Measurements from ENCODE around the gene KPNA2. TPM values are rescaled to one million over a fixed set of nuclear protein-coding genes. Genes with fewer than 3 reads are reported as not detected.

KPNA2 gene
- total and polyA plus RNA-seq, 9 of the 15 experiments (the other 6 are each of a cell fraction or from before 2014, with no cell fraction given): 132 to 984 (median 241) TPM

DNA sequence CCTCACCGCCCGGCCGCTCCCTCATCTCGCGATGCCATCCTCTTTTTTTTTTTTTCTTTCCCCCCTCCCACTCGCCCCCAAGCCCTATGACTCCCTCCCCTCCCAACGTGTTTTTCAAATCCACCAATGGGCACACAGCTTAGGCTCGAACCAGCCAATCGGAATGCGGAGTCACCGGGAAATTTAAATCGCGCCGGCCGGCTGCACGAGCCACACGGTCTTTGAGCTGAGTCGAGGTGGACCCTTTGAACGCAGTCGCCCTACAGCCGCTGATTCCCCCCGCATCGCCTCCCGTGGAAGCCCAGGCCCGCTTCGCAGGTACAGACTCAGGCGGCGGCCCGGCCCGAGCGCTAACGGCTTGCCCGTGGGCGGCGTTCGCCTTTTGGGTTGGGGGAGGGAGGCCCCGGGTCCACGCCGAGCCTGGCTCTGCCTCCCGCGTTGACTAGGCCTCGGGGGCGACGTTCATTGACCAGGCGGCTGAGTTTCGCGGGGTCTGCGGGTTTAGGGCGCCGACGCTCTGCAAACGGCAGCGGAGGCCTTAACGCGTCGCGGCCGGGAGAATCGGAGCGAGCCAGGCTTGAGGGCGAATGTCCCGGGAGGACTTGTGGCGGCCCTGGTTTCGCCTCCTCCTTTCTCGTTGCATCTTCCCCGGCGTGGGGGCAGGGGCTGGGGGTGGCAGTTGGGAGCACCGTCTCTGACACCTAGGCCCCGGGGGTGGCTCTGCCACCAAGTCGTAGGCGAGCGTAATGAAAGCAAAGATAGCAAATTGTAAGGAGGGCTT lies at the start of gene KPNA2 (continued):
- TF ChIP-seq, protein P1, sequence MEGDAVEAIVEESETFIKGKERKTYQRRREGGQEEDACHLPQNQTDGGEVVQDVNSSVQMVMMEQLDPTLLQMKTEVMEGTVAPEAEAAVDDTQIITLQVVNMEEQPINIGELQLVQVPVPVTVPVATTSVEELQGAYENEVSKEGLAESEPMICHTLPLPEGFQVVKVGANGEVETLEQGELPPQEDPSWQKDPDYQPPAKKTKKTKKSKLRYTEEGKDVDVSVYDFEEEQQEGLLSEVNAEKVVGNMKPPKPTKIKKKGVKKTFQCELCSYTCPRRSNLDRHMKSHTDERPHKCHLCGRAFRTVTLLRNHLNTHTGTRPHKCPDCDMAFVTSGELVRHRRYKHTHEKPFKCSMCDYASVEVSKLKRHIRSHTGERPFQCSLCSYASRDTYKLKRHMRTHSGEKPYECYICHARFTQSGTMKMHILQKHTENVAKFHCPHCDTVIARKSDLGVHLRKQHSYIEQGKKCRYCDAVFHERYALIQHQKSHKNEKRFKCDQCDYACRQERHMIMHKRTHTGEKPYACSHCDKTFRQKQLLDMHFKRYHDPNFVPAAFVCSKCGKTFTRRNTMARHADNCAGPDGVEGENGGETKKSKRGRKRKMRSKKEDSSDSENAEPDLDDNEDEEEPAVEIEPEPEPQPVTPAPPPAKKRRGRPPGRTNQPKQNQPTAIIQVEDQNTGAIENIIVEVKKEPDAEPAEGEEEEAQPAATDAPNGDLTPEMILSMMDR (IDR thresholded peaks at IDR 0.05 in 2 of 3, conservative IDR thresholded peaks at IDR 0.05 in 1 of 3; ENCODE audit: insufficient read depth in 2 of 3, low read depth in 1 of 3, low read length in 3 of 3): no peak
- TF ChIP-seq ZC3H8 (IDR thresholded peaks at IDR 0.05) (no peak), TCFL5 (CRISPR knock-in tag; conservative IDR thresholded peaks at IDR 0.05) (no peak), GABPB1 (CRISPR knock-in tag; IDR thresholded peaks at IDR 0.05) (peak; percentile 72), RAD51 (IDR thresholded peaks at IDR 0.05; ENCODE audit: borderline replicate concordance, low read depth) (peak; percentile 6; the same call in 1 of the 2 replicates), POLR2H (tag; IDR thresholded peaks at IDR 0.05; ENCODE audit: low read depth) (peak; percentile 76), EHMT2 (IDR thresholded peaks at IDR 0.05) (no peak), SP2 (IDR thresholded peaks at IDR 0.05; ENCODE audit: extremely low read depth, low read depth, low read length, poor library complexity, severe bottlenecking) (no peak), ZNF197 (CRISPR knock-in tag; IDR thresholded peaks at IDR 0.05; ENCODE audit: low read depth) (no peak), HDAC1 (IDR thresholded peaks at IDR 0.05) (peak in 1 of 2 experiments; percentile 92; a peak in 1 of 4 replicates), BHLHE40 (IDR thresholded peaks at IDR 0.05; ENCODE audit: low read length) (peak; percentile 90), SMAD4 (CRISPR knock-in tag; conservative IDR thresholded peaks at IDR 0.05) (0 out of 2 replicates have a peak, but pooled peaks have one; percentile 23), ZFX (CRISPR knock-in tag; IDR thresholded peaks at IDR 0.05) (peak; percentile 99), PHF8 (IDR thresholded peaks at IDR 0.05; ENCODE audit: borderline replicate concordance, low read length) (peak; percentile 82), PTBP1 (IDR thresholded peaks at IDR 0.05; ENCODE audit: low read depth, low read length) (no peak)
- TF ChIP-seq, protein P2, sequence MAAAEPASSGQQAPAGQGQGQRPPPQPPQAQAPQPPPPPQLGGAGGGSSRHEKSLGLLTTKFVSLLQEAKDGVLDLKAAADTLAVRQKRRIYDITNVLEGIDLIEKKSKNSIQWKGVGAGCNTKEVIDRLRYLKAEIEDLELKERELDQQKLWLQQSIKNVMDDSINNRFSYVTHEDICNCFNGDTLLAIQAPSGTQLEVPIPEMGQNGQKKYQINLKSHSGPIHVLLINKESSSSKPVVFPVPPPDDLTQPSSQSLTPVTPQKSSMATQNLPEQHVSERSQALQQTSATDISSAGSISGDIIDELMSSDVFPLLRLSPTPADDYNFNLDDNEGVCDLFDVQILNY (CRISPR knock-in tag; IDR thresholded peaks at IDR 0.05): peak; percentile 92
- TF ChIP-seq, protein P3, sequence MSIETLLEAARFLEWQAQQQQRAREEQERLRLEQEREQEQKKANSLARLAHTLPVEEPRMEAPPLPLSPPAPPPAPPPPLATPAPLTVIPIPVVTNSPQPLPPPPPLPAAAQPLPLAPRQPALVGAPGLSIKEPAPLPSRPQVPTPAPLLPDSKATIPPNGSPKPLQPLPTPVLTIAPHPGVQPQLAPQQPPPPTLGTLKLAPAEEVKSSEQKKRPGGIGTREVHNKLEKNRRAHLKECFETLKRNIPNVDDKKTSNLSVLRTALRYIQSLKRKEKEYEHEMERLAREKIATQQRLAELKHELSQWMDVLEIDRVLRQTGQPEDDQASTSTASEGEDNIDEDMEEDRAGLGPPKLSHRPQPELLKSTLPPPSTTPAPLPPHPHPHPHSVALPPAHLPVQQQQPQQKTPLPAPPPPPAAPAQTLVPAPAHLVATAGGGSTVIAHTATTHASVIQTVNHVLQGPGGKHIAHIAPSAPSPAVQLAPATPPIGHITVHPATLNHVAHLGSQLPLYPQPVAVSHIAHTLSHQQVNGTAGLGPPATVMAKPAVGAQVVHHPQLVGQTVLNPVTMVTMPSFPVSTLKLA (conservative IDR thresholded peaks at IDR 0.05): peak; percentile 91 to 96
- TF ChIP-seq, protein P4, sequence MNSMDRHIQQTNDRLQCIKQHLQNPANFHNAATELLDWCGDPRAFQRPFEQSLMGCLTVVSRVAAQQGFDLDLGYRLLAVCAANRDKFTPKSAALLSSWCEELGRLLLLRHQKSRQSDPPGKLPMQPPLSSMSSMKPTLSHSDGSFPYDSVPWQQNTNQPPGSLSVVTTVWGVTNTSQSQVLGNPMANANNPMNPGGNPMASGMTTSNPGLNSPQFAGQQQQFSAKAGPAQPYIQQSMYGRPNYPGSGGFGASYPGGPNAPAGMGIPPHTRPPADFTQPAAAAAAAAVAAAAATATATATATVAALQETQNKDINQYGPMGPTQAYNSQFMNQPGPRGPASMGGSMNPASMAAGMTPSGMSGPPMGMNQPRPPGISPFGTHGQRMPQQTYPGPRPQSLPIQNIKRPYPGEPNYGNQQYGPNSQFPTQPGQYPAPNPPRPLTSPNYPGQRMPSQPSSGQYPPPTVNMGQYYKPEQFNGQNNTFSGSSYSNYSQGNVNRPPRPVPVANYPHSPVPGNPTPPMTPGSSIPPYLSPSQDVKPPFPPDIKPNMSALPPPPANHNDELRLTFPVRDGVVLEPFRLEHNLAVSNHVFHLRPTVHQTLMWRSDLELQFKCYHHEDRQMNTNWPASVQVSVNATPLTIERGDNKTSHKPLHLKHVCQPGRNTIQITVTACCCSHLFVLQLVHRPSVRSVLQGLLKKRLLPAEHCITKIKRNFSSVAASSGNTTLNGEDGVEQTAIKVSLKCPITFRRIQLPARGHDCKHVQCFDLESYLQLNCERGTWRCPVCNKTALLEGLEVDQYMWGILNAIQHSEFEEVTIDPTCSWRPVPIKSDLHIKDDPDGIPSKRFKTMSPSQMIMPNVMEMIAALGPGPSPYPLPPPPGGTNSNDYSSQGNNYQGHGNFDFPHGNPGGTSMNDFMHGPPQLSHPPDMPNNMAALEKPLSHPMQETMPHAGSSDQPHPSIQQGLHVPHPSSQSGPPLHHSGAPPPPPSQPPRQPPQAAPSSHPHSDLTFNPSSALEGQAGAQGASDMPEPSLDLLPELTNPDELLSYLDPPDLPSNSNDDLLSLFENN (IDR thresholded peaks at IDR 0.05; ENCODE audit: low read depth in 2 of 2, low read length in 2 of 2): peak in 1 of 2 experiments; percentile 50; a peak in 1 of 4 replicates

All from K562 (cell line).